ENCODE measurements around the gene NCBP2.
A peak's percentile ranks its signal among the peaks of the same experiment; 100 is the strongest.

NCBP2 gene

DNA sequence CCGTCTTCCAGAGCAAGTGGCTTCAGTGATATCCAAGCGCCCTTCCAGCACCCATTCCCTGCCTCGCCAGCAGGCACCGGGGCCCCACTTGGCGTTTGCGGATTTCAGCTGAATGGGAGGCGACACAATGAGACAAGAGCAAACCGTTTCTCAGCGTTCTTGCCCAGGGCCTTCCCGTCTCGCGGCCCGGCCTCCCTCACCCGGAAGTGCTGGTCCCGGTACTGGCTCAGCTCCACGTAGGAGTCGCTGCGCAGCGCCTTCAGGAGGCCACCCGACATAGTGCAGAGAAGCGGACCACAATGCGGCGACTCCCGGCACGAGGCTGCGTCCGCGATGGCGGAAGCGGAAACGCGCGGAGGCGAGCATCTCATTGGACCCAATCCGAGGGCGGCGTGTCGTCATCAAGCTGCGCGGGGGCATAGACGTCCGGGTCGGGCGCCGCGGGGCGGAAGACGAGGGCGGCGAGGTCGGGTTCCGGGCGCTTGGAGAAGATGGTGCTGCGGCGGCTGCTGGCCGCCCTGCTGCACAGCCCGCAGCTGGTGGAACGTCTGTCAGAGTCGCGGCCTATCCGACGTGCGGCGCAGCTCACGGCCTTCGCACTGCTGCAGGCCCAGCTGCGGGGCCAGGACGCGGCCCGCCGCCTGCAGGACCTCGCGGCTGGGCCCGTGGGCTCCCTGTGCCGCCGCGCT lies at the start of gene NCBP2:
Gene NCBP2, minus strand, starts transcription at position 303 of the 689 bp plus-strand sequence. Its CDS starts 25 bp downstream, at position 278.
- DNase-seq, result peak; percentile 99

DNA sequence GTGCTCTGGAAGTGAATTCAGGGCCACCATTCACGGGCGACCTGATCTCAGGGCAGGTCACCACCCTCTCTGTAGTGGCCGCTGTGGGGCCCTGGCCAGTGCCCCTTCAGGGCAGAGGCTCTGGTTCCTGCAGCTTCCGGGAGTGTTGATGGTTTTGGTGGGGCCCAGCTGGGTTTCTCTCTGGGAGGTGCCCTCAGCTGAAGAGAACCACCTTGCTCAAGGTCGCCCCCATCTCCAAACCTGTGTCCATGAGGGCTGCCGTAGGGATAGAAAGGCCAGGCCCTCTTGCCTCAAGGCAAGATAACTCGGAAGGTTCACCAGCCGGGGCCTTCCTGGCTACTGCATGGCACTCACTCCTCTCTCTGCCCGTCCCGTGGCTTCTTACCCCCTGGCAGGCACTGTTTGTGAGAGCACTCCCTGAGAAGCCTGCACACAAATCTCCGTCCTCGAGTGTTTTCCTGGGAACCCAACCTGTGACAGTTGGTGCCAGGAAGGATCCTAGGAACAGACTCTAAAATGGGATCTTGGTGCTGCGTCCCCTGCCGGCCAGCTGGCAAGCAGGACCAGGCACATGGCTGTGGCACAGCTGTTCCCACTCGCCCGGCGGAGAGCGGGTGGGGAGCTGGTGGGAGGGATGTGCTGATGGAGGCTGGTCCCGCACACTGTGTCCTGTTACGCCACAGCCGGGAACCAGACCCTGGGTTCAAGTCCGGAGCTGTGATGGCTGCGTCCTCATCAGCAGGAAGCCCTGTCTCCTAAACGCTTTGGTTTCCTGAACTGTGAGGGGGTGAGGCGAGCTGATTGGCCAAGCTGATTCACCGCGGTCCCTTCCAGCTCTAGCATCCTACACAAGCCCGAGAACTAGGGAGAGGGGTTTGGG lies 49.5 kb upstream of the NCBP2 start:
- DNase-seq, result no peak

DNA sequence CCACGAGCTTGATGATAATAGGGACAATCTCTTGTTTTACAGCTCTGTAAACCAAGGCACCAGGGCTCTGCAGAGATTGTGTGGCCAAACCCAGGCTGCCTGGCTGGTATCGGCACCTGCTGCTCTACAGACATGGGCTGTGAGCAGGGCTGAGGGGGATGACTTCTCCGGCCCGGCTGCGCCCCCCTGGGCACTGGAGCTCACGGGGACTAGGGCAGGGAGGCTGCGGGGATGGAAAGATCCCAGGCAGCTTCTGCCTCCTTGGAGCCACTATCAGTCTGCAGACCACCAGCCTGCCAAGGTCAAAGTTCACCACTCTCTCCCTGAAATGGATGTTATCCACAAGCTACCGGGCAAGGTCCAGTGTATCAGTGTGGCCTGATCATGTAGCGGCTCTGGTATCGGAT lies 48.3 kb upstream of the NCBP2 start:
- no peak for DNase-seq

DNA sequence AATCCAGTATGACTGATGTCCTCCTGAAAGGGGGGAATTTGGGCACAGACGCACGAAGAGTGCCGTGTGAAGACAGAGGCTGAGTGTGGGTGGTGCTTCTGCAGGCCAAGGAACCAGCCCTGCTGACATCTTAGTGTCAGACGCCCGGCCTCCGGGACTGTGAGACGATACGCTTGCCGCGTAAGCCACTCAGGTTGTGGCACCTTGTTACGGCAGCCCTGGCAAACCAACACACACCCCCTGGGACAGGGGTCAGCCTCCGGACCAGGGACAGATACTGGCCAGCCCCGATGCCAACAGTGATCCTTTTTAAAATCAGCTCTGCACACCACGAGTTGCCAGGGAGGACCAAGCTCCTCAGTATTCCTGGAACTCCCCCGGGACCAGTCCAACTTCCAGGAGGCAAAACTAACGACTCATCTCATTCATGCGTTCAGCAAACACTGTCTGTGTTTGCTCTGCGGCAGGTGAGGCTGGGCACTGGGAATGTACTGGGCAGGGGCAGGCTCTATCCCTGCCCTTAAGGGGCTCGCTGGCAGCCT lies 47.5 kb upstream of the NCBP2 start:
- DNase-seq, result no peak

DNA sequence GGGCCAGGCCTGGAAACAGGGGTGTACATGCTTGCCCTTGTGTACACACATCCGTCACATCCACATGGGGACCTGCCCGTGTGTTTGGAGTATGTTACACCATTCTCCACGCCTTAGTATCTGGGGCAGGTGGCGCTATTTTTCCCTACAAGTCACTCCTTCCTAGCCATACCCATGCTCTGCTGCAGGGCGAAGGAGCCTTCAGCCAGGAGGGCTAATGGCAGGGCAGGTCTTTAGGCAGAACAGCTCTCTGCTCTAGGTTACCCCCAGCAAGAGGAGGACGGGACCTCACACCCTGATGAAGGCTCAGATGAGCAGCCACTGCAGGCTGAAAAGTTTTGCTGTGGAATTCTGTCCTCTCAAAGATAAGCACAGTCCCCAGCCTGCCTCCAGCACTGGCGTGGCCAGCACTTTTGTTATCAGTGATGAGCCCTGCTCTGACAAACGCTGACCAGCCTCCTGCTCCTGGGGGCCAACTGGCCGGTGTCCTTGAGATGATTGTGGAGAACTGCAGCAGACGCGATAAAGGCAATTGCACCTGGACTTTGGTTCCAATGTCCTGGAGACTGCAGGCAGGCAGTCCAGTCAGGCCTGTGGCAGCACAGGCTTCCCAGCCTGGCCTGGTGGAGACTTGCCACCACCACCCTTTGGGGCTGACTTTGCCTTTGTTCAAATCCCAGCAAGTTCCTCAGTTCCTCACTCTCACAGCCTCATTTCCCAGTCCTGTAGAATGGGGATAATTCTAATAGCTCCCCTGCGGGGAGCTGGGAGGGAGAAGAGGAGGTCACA lies 46.1 kb upstream of the NCBP2 start:
- DNase-seq, result peak; percentile 22

DNA sequence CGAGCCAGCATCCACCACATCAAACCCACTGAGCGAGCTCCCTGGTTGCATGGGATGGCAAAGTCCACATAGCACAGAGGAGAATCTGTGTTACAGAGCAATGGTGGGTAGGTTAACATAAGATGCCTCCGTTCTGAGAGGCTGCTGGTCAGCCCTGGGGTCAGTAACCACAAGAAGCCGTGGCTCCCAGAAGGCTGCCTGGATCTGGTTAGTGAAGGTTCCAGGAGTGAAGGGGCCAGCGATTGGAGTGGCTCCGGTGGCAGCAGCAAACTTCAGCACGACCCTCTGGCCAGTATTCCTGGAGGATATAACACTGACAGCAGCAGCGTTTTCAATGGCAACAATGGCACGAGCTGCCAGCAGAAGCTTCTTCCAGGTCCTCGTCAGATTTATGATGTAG lies 44.7 kb upstream of the NCBP2 start:
- no peak for DNase-seq

DNA sequence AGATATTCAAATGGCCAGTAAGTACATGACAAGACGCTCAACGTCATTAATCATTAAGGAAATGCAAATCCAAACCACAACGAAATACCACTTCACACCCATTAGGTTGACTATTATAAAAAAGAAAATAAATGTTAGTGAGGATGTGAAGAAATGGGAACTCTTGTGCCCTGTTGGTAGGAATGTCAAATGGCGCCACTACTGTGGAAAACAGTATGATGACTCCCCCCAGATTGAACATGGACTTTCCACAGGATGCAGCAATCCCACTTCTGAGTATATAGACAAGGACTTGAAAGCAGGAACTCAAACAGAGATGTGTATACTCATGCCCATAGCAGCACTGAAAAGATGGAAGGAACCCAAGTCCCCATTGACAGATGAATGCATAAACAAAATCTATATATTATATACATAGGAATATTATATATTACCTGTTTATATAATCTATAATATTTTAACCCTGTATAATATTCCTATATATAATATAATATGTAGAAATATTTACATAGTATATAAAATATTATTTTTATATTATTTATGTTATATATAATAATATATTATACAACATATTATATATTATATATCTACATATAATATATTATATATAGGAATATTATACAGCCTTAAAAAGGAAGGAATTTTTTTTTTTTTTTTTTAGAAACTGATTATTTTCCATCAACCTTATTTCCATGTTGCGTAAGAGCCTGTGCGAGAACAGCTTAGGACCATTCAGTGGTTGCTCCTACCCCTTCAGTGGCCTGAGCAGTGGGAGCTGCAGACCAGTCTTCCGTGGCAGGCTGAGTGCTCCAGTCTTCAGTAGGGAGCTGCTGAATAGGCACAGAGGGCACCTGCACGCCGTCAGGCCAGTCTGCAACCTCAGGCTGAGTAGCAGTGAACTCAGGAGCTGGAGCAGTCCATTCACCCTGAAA lies 43.9 kb upstream of the NCBP2 start:
- no peak for DNase-seq

DNA sequence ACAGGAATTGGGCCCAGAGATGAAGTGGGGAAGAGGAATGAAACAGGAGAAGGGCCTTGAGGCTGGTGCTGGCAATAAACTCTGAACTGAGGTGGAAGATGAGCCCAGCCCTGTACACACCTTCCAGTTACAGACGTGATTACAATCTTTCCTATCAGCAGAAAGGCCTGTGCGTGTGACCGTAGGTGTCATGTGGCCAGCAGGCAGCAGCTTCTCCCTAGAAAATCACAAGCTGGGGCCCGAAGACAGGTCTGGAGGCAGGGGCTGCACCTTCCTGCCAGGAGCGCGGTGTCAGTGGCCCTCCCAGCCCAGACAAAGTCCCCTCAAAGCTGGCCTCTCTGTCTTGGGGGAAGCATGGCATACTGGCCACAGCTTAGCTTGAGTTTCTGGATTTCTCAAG lies 43.0 kb upstream of the NCBP2 start:
- no peak for DNase-seq

DNA sequence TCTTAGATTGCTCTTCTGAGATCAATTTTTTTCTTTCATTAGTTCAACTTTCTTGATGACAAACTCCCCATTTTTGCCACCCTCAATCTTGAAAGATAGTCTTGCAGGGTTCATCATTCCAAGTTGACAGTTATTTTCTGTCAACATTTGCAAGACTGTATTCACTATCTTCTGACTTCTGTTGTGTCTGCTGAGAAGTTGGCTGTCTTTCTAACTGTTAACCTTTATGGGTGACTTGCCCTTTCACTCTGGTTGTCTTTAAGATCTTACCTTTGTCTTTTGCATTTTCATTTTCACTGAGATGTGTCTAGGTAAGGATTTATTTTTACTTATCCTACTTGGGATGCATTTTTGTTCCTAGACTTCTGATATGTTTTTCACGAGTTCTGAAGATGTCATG lies 40.9 kb upstream of the NCBP2 start:
- no peak for DNase-seq

DNA sequence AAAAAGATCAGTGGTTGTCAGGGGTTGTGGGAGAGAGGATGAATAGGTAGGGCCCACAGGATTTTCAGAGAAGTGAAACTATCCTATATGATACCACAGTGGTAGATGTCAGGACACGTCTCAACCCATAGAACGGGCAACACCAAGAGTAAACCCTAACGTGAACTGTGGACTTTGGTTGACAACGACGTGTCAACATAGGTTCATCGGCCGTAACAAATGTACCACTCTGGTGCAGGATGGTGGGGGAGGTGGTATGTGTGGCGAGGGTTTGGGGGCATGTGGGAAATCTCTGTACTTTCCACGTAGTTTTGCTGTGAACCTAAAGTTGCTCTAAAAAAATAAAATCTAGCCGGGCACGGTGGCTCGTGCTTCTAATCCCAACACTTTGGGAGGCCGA lies 39.3 kb upstream of the NCBP2 start:
- DNase-seq, result no peak

DNA sequence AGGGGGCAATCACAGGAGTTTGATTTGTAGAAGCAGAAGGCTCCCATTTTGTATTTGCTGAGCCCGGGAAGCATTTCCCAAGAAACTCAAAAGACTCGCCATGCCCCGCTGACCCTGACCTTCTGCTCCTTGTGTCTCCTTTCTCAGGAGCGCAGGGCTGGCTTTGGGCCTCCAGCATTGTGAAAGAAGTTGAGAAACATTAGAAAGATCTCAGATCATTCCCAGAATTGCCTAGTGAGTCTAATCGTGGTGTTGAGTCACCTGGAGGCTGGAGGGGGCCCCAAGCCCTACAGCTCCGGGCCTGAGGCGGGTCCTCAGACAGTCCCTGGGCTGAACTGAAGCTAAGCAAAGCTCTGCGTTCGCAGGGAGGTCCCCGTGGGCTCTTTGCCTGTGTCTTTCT lies 37.2 kb upstream of the NCBP2 start:
- no peak for DNase-seq

DNA sequence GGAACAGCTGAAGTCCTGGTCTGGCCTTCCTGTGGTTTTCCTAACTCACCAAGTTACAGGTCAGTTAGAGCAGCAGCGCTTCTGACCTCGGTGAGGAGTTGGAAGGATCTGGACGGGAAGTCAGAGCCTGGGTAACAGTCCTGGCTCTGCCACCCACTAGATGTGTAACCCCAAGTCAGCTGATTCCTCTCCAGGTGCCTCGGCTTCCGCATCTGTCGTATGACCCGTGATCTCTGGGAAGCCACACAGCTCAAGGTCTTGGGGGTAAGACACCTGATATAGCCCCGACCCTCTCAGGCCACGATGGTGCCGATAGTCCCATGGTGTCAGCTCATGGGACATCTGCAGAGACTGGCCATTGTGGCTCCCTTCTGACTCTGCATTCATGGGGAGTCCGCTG lies 34.6 kb upstream of the NCBP2 start:
- no peak for DNase-seq

DNA sequence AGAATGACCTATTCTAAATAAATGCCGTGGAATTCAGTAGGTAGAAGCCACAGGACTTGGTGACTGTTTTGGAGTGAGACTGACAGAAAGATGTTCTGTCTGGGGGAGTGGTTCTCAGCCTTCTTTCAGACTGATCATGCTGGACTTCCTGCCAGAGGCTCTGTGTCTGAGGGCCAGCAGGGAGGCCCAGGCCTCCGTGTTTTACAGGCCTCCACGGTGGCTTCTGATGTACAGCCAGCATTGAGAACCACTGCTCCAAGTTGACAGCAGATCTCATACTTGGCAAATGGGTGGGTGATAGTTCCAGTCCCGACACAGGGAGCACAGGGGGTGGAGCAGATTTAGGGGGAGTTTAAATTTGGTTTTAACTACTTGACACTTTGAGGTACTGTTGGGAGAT lies 33.0 kb upstream of the NCBP2 start:
- DNase-seq, result no peak

DNA sequence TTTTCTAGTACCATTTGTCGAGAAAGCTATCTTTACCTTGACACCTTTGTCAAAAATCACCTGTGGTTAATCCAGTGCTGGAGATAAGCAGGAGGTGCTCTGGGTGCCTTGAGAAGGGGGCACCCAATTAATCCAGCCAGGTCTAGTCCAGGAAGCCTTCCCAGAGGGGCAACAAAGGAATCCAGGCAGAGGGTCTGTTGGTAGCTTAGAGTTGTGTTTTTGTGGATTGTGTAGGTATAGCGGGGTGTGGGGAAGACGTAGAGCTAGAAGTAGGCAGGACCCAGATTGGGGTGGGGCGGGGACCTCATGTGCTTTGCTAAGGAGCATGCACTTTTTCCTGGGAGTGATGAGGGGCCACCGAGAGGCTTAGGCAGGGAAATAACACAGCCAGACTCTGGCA lies 32.3 kb upstream of the NCBP2 start:
- DNase-seq, result no peak

DNA sequence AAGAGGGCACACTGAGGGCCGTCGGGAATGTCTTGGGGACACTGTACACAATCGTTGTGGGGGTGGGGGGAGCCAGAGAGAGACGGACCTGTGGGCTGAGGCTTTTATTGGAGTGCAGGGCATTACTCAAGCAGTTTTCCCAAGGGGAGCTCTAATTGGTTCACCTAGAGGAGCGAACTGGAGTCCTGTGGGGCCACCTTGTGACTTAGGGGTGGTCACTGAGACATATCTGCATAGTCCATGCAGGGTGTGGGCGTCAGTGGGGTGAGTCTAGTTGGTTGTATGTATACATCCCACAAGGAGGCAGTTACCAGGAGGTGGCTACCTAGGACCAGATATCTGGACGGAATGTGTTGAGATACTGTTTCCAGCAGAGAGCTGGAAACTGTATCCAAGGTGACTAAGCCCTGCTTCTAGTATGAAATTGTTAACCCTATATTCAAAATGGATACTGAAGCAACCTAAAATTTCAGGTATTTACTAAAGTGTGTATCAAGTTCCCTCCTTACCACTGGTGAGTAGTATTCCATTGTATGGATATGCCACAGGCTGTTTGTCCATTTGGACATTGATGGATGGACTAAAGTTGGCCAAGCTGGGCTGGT lies 28.9 kb upstream of the NCBP2 start:
- no peak for DNase-seq

DNA sequence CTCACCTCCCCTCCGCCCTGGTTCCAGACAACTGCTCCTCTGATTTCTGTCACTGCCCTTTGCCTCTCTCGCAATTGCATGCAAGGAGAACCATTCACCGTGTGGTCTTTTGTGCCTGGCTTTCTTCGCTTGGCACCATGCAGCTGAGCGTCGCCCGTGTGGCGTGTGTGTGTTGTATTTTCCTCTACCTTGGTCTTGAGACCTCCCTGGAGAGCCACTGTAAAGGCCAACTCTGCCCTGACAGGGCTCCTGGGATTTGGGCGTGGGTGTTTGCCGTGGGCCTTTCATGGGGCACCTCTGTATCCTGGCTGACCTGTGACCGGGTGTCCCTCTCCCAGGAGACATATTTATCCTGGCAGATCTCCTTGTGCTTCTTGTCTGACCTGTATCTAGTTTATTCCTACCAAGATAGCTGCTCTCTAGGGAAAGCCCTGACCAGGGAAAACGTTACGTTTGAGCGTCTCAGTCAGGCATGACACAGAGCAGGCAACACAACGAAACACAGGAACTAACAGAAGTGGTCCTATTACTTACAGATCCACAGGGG lies 28.3 kb upstream of the NCBP2 start:
- DNase-seq, result no peak

DNA sequence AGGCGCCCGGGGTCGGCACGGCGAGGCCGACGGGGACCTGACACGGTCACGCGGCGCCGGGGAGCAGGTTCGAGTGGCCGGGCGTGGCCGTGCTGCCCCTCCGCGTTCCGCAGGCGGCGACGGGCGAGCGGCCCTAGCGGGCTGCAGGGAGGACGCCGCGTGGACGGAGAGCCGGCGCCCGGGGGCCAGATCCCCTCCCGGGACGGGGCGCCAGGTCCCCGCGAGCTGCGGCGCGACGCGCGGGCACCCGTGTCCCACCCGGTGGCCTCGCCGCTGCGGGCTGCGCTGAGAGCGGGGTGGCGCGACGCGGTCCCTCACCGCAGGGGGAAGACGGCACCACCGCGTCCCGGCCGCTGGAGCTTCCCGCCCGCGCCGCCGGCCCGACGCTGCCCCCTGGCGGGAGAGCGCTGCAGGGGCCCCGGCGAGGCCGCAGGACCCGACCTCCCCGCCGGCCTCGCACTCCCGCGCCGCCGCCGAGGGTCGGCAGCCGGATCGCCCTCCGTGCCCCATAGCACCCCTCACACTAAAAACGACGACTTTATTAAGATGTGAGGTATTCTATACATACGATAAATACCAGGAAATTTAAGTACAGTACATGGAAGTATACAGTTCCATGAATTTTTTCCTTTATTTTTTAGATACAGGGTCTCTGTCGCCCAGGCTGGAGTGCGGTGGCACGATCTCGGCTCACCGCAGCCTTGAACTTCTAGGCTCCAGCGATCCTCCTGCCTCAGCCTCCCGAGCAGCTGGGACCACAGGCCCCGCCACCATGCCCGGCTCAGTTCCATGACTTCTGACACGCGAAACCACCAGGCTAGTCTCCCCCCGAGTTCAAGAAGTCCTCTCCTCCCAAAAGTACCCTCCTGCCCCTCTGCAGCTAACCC lies 27.6 kb upstream of the NCBP2 start:
- peak; percentile 68 for DNase-seq

DNA sequence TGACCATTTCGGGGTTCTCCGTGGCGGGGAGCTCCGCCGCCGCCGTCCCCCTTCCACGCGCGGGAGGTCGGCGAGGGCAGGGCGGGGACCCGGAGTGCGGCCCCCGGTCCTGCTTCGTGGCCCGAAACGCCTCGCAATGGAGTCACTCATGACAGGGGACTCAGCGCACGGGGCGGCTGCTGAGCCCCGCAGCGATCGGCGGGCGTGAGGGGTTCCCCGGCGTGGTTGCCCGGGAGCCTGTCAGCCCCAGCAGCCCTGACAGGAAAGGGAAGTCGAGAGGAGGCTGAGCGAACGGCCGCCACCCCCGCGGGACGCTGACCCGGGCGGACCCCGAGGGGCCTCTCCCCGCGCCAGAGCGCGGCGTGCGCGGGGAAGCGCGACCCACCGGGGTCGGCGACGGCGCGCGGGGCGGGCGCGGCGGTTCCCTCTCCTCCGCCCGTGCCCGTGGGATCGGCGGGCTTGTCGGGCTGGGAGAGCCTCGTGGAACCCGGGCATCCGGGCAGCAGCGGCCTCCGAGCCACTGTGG lies 26.9 kb upstream of the NCBP2 start:
- peak; percentile 26 for DNase-seq

DNA sequence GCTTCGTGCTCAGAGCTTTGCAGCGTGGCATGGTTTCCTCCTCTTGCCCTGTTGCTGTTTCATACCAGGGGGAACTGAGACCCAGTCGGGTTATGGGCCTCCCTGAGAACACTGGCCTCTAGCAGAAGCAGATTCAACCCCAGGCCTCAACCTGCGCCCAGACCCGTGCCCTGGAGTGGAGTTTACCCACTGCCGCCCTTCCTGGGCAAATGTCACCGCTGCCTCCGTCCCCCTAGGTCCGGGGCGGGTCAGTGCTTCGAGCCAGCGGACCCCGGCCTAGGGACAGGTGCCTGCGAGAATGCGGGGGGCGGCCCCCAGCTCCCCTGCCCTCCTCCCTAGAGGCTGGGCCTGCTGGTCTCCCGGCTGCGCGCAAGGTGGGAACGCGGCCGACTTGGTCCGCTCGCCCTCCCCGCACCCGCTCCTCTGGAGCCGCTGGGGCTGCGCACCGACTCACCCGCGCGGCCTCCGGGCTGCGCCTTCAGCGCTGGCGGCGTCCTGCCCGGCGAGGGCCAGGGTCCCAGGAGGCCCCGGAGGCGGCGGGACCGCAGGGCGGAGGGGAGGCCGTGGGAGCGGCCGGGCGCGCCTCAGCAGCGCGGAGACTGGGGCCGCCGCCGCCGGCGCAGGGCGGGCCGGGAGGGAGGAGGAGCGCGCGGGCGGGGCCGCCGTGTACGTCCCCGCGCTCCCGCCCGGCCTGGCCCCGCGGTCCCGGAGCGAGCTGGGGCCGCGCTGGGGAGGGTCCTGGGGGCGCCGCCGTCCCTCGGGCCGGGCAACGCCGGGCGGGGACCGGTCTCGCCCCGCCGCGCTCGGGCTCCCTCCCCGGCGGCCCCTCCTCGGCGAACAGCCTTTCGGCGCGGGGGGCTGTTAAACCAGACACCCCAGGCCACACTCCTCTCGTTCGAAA lies 26.2 kb upstream of the NCBP2 start, which contains the start of gene PIGZ:
Gene PIGZ, minus strand, starts transcription at position 601 of the 901 bp plus-strand sequence. CDS start 16,802 bp downstream, outside the sequence.
- DNase-seq, result peak; percentile 52

Data from NCI-H1436 (cell line).